H9 (cell line): ENCODE measurements around the gene ITGA11. TPM values are rescaled to one million over a fixed set of nuclear protein-coding genes. Genes with fewer than 3 reads are reported as not detected.

Source experiments
- DNase-seq: peaks from one replicate; pipeline ENCODE4 v3.0.0-alpha.2; 2017
- H2AFZ ChIP-seq: one replicate; pipeline ENCODE4 v1.6.1; 2013; ENCODE audit warnings: mild to moderate bottlenecking, low read length, control low read depth, moderate library complexity
- H2AK5ac ChIP-seq: 2 replicates; pipeline ENCODE4 v1.6.1; 2013; ENCODE audit warnings: low read length, control low read depth, mixed read lengths; ENCODE audit not compliant: insufficient read length
- H2BK120ac ChIP-seq: one replicate; pipeline ENCODE4 v1.6.1; 2013; ENCODE audit warnings: low read depth, mild to moderate bottlenecking, low read length, control low read depth, inconsistent platforms; ENCODE audit not compliant: poor library complexity, severe bottlenecking
- H2BK12ac ChIP-seq: 2 replicates; pipeline ENCODE4 v1.6.1; 2013; ENCODE audit warnings: low read length, control low read depth, mixed read lengths, low read depth; ENCODE audit not compliant: insufficient read length
- H2BK15ac ChIP-seq: 2 replicates; pipeline ENCODE4 v1.6.1; 2013; ENCODE audit warnings: low read depth, low read length, control low read depth
- H2BK20ac ChIP-seq: one replicate; pipeline ENCODE4 v1.6.1; 2013; ENCODE audit warnings: low read depth, mild to moderate bottlenecking, low read length, control low read depth, inconsistent platforms; ENCODE audit not compliant: poor library complexity, severe bottlenecking
- H2BK5ac ChIP-seq: 2 replicates; pipeline ENCODE4 v1.6.1; 2013; ENCODE audit warnings: low read length, control low read depth, mixed read lengths; ENCODE audit not compliant: insufficient read length
- H3K14ac ChIP-seq: 2 replicates; pipeline ENCODE4 v1.6.1; 2013; ENCODE audit warnings: low read length, control low read depth; ENCODE audit not compliant: insufficient read depth
- H3K18ac ChIP-seq: 2 replicates; pipeline ENCODE4 v1.6.1; 2013; ENCODE audit warnings: low read depth, mild to moderate bottlenecking, mixed read lengths, low read length, control low read depth; ENCODE audit not compliant: insufficient read length
- H3K23ac ChIP-seq: 2 replicates; pipeline ENCODE4 v1.6.1; 2013; ENCODE audit warnings: low read length, control low read depth, mixed read lengths, low read depth; ENCODE audit not compliant: insufficient read length
- H3K23me2 ChIP-seq: 2 replicates; pipeline ENCODE4 v1.6.1; 2013; ENCODE audit warnings: low read depth, mild to moderate bottlenecking, mixed read lengths, low read length, control low read depth; ENCODE audit not compliant: insufficient read length, poor library complexity, severe bottlenecking
- H3K27ac ChIP-seq: 2 replicates; pipeline ENCODE4 v1.5.1; 2013; ENCODE audit warnings: low read length, control low read depth, mixed read lengths, low read depth; ENCODE audit not compliant: insufficient read length
- H3K27me3 ChIP-seq: 2 replicates; pipeline ENCODE4 v1.6.1; 2013; ENCODE audit warnings: low read length, control low read depth, inconsistent platforms; ENCODE audit not compliant: insufficient read depth
- H3K4ac ChIP-seq: 2 replicates; pipeline ENCODE4 v1.6.1; 2013; ENCODE audit warnings: low read depth, mild to moderate bottlenecking, control low read depth, inconsistent platforms, low read length, moderate library complexity
- H3K4me1 ChIP-seq: 2 replicates; pipeline ENCODE4 v1.6.1; 2013; ENCODE audit warnings: low read length, control low read depth, inconsistent platforms; ENCODE audit not compliant: insufficient read depth
- H3K4me2 ChIP-seq: 2 replicates; pipeline ENCODE4 v1.6.1; 2013; ENCODE audit warnings: low read length, control low read depth, mixed read lengths; ENCODE audit not compliant: insufficient read length, insufficient read depth
- H3K56ac ChIP-seq: 2 replicates; pipeline ENCODE4 v1.6.1; 2013; ENCODE audit warnings: low read depth, mild to moderate bottlenecking, mixed read lengths, low read length, control low read depth; ENCODE audit not compliant: insufficient read length
- H3K79me1 ChIP-seq: 2 replicates; pipeline ENCODE4 v1.6.1; 2013; ENCODE audit warnings: low read depth, mild to moderate bottlenecking, moderate library complexity, low read length, control low read depth, inconsistent platforms; ENCODE audit not compliant: insufficient read depth, poor library complexity, severe bottlenecking
- H3K79me2 ChIP-seq: 2 replicates; pipeline ENCODE4 v1.6.1; 2013; ENCODE audit warnings: low read length, control low read depth, inconsistent platforms; ENCODE audit not compliant: insufficient read depth
- H3K9ac ChIP-seq: 2 replicates; pipeline ENCODE4 v1.6.1; 2013; ENCODE audit warnings: low read length, control low read depth, mixed read lengths; ENCODE audit not compliant: insufficient read length; ENCODE audit errors: extremely low read depth
- H3K9me3 ChIP-seq: one replicate; pipeline ENCODE4 v1.6.1; 2013; ENCODE audit warnings: low read depth, low read length, inconsistent platforms; ENCODE audit not compliant: control insufficient read depth
- H3T11ph ChIP-seq: one replicate; pipeline ENCODE4 v1.6.1; 2013; ENCODE audit warnings: mild to moderate bottlenecking, low read length, control low read depth, inconsistent platforms
- H4K20me1 ChIP-seq: one replicate; pipeline ENCODE4 v1.6.1; 2013; ENCODE audit not compliant: control insufficient read depth, insufficient read length, insufficient read depth
- H4K5ac ChIP-seq: 2 replicates; pipeline ENCODE4 v1.6.1; 2013; ENCODE audit warnings: low read depth, mild to moderate bottlenecking, mixed read lengths, low read length, control low read depth; ENCODE audit not compliant: insufficient read length
- H4K8ac ChIP-seq: replicated peaks from 2 replicates; pipeline ENCODE4 v1.6.1; 2013; ENCODE audit warnings: low read length, control low read depth, mixed read lengths, low read depth; ENCODE audit not compliant: insufficient read length
- H4K91ac ChIP-seq: 2 replicates; pipeline ENCODE4 v1.6.1; 2013; ENCODE audit warnings: low read depth, mild to moderate bottlenecking, moderate library complexity, mixed read lengths, low read length, control low read depth; ENCODE audit not compliant: insufficient read length
- H3K27ac Mint-ChIP-seq, 3 experiments: 2 replicates in 2 of 3; 3 replicates in 1 of 3; pipeline ENCODE4 v1.8.0; 2020 to 2021; ENCODE audit warnings: mixed read lengths in 3 of 3, mild to moderate bottlenecking in 1 of 3, moderate library complexity in 1 of 3
- H3K27me3 Mint-ChIP-seq: 2 replicates; pipeline ENCODE4 v1.8.0; 2021; ENCODE audit warnings: low read depth, mild to moderate bottlenecking, moderate library complexity, mixed read lengths
- H3K36me3 Mint-ChIP-seq, 3 experiments: 2 replicates in 2 of 3; 3 replicates in 1 of 3; pipeline ENCODE4 v1.8.0; 2020 to 2021; ENCODE audit warnings: low read depth in 3 of 3, mixed read lengths in 3 of 3; ENCODE audit not compliant: insufficient read depth in 1 of 3
- H3K4me1 Mint-ChIP-seq, 2 experiments: 2 replicates each; pipeline ENCODE4 v1.8.0; 2020; ENCODE audit warnings: mixed read lengths in 2 of 2
- H3K4me3 Mint-ChIP-seq, 2 experiments: 2 replicates in 1 of 2; 3 replicates in 1 of 2; pipeline ENCODE4 v1.8.0; 2020 to 2021; ENCODE audit warnings: mild to moderate bottlenecking in 2 of 2, mixed read lengths in 2 of 2, moderate library complexity in 1 of 2
- H3K9me3 Mint-ChIP-seq, 2 experiments: 2 replicates in 1 of 2; 3 replicates in 1 of 2; pipeline ENCODE4 v1.8.0; 2020; ENCODE audit warnings: mild to moderate bottlenecking in 2 of 2, mixed read lengths in 2 of 2, moderate library complexity in 1 of 2
- CTCF ChIP-seq: fragments of 200-600 bp; sonication (generic); conservative IDR thresholded peaks from 3 replicates; pipeline ENCODE4 v1.8.0; 2021; ENCODE audit warnings: antibody characterized with exemption, mild to moderate bottlenecking
- WGBS: extraction: QIAGEN DNeasy Blood & Tissue Kit; methylation state at CpG from one replicate; pipeline ENCODE4 v1.1.7; 2013; ENCODE audit warnings: missing lambda C conversion rate, low lambda C conversion rate, mixed read lengths; ENCODE audit not compliant: insufficient read length; ENCODE audit errors: extremely low coverage; 5-methylcytosine and 5-hydroxymethylcytosine counted together
- total RNA-seq: library from RNA; stranded (reverse); gene quantifications from 2 replicates; pipeline ENCODE4 v1.2.1, GENCODE V29; 2021

The ITGA11 gene
- total RNA-seq, 1 experiment from 2014 or later, result 0.07 TPM

GRCh38 chr15:68375716-68376220 is 56.2 kb downstream of the ITGA11 start:
- Histone ChIP-seq H2BK20ac (no peak overlapping the region), H4K8ac (no peak overlapping the region), H4K20me1 (no peaks in the 10 kb centered on the region), H3K27ac (no peak overlapping the region), H3K79me2 (no peaks in the 10 kb centered on the region), H2BK12ac (no peak overlapping the region), H3K4me2 (no peak overlapping the region), H3K18ac (no peak overlapping the region), H2BK15ac (no peak overlapping the region), H3K79me1 (no peaks in the 10 kb centered on the region), H3K23me2 (no peaks in the 10 kb centered on the region), H2AFZ (no peak overlapping the region), H3T11ph (no peak overlapping the region), H2BK120ac (no peak overlapping the region), H2BK5ac (no peak overlapping the region), H2AK5ac (no peak overlapping the region), H3K4ac (no peak overlapping the region), H3K9ac (no peak overlapping the region), H3K4me1 (no peaks in the 10 kb centered on the region), H4K5ac (no peak overlapping the region), H3K27me3 (no peaks in the 10 kb centered on the region), H3K56ac (no peak overlapping the region), H4K91ac (no peak overlapping the region), H3K23ac (no peak overlapping the region), H3K14ac (no peak overlapping the region; the same call in 1 of the 2 replicates), H3K9me3 (no peaks in the 10 kb centered on the region)
- Mint-ChIP-seq H3K4me1 (peaks cover 6 to 13% of the 10 kb centered on the region in 2 experiments), H3K36me3 (no peaks in the 10 kb centered on the region), H3K9me3 (no peaks in the 10 kb centered on the region), H3K27me3 (no peaks in the 10 kb centered on the region; the same call in 1 of the 2 replicates), H3K4me3 (no peak overlapping the region), H3K27ac (no peak overlapping the region)
- no peak for TF ChIP-seq CTCF
- no CpG with 5 or more reads among the region's 6 CpGs for WGBS
- DNase-seq, result no peak
